T-helper 22 cell (primary cell): ENCODE data around the gene C20orf144.
A peak's percentile ranks its signal among the peaks of the same experiment; 100 is the strongest.

Source experiments
- DNase-seq: peaks from one replicate; pipeline ENCODE4 v3.0.0-alpha.2; 2020; ENCODE audit warnings: low read depth

Gene C20orf144

GRCh38 chr20:33664762-33665144 lies 2.6 kb downstream of the C20orf144 start:
- DNase-seq: no peak

GRCh38 chr20:33666293-33667244 lies 4.4 kb downstream of the C20orf144 start, which contains the start of gene ACTL10:
ACTL10 (plus strand) TSS chr20:33666943; CDS start chr20:33667498, 555 bp downstream.
- peak; percentile 69 for DNase-seq

GRCh38 chr20:33667245-33667675 lies 5.1 kb downstream of the C20orf144 start:
- no peak for DNase-seq

- DNase-seq: peak; percentile 58
Observed at GRCh38 chr20:33667676-33668465, 5.7 kb downstream of the C20orf144 start.

GRCh38 chr20:33668466-33669155 lies 6.5 kb downstream of the C20orf144 start:
- DNase-seq: no peak

- no peak for DNase-seq
Observed at GRCh38 chr20:33669224-33669623, 7.1 kb downstream of the C20orf144 start.

GRCh38 chr20:33669873-33670640 lies 7.9 kb downstream of the C20orf144 start:
- no peak for DNase-seq

- DNase-seq: no peak
Observed at GRCh38 chr20:33670715-33671499, 8.8 kb downstream of the C20orf144 start.

- no peak for DNase-seq
Observed at GRCh38 chr20:33671573-33672288, 9.6 kb downstream of the C20orf144 start.

GRCh38 chr20:33672426-33673113 lies 10.4 kb downstream of the C20orf144 start:
- DNase-seq: no peak

- DNase-seq: no peak
Observed at GRCh38 chr20:33673114-33673409, 10.9 kb downstream of the C20orf144 start.

GRCh38 chr20:33673410-33674293 lies 11.5 kb downstream of the C20orf144 start:
- no peak for DNase-seq

- no peak for DNase-seq
Observed at GRCh38 chr20:33674294-33675135, 12.4 kb downstream of the C20orf144 start, which contains the start of gene NECAB3. NECAB3 (minus strand) TSS chr20:33674428; CDS start chr20:33674352, 76 bp downstream.

GRCh38 chr20:33675136-33675959 lies 13.2 kb downstream of the C20orf144 start:
- DNase-seq: no peak

- DNase-seq: no peak
Observed at GRCh38 chr20:33676121-33676520, 14.0 kb downstream of the C20orf144 start.
